ENCODE data around the gene RBM20.

GRCh38 chr10:110680273-110681020 is 36.3 kb downstream of the RBM20 start:
- no peak for TF ChIP-seq SIN3A (IDR thresholded peaks at IDR 0.05; ENCODE audit: borderline replicate concordance, insufficient read depth, low read depth, low read length)
- no peak for TF ChIP-seq CTCF (IDR thresholded peaks at IDR 0.05)

Data from Panc1 (cell line).